ENCODE results near the gene ATOH8. TPM values are rescaled to one million over a fixed set of nuclear protein-coding genes. Genes with fewer than 3 reads are reported as not detected.
A peak's percentile ranks its signal among the peaks of the same experiment; 100 is the strongest.

Gene ATOH8
- total RNA-seq, 2 donors from 2014 or later: 35.1 to 116 TPM

DNA sequence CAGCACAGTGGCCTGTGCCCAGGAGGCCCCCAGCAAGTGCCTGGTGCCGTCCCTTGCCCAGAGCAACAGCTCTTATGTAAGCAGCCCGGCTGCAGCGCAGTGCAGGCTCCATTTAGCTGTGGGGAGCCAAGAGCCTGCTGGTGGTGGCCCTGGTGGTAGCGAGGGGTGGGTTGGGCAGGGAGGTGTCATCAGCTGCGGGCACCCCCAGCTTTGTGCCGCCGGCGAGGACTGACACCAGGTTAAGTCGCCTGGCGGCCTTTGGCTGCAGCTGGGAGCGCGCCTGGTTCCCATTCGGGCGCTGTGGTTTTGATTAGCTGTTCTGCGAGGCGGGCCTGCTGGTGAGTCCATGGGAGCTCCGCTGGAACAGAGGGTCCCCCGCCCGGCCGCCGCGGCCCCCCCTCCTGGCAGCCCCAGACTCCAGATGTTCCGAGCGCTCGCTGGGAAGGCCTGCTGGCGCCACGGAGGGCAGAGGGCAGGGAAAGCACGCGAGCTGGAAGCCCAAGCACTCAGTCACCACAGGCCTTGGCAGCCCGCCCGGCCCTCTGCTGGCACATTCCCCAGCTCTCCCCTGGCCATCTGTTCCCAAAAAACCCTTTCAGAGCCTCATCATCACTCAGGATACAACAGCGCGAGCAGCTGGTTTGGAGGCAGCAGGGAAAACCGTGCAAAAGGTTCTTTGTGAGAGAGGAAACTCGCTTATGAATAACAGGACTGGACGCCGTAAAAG is 18.4 kb downstream of the ATOH8 start:
- H3K27me3 ChIP-seq: no peaks in the 10 kb centered on the region
- peak overlapping the region; percentile 13 to 26 for H3K4me3 ChIP-seq
- H3K36me3 ChIP-seq: peaks cover 15% of the 10 kb centered on the region
- peaks cover 0 to 95% of the 10 kb centered on the region in 2 donors for H3K4me1 ChIP-seq
- DNase-seq (ENCODE audit: low spot score): peak; percentile 99
- H3K9me3 ChIP-seq: no peaks in the 10 kb centered on the region
- H3K27ac ChIP-seq: peak overlapping the region; percentile 91 to 96
- TF ChIP-seq, protein P1, sequence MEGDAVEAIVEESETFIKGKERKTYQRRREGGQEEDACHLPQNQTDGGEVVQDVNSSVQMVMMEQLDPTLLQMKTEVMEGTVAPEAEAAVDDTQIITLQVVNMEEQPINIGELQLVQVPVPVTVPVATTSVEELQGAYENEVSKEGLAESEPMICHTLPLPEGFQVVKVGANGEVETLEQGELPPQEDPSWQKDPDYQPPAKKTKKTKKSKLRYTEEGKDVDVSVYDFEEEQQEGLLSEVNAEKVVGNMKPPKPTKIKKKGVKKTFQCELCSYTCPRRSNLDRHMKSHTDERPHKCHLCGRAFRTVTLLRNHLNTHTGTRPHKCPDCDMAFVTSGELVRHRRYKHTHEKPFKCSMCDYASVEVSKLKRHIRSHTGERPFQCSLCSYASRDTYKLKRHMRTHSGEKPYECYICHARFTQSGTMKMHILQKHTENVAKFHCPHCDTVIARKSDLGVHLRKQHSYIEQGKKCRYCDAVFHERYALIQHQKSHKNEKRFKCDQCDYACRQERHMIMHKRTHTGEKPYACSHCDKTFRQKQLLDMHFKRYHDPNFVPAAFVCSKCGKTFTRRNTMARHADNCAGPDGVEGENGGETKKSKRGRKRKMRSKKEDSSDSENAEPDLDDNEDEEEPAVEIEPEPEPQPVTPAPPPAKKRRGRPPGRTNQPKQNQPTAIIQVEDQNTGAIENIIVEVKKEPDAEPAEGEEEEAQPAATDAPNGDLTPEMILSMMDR (IDR thresholded peaks at IDR 0.05): peak in 1 of 2 donors; percentile 17

DNA sequence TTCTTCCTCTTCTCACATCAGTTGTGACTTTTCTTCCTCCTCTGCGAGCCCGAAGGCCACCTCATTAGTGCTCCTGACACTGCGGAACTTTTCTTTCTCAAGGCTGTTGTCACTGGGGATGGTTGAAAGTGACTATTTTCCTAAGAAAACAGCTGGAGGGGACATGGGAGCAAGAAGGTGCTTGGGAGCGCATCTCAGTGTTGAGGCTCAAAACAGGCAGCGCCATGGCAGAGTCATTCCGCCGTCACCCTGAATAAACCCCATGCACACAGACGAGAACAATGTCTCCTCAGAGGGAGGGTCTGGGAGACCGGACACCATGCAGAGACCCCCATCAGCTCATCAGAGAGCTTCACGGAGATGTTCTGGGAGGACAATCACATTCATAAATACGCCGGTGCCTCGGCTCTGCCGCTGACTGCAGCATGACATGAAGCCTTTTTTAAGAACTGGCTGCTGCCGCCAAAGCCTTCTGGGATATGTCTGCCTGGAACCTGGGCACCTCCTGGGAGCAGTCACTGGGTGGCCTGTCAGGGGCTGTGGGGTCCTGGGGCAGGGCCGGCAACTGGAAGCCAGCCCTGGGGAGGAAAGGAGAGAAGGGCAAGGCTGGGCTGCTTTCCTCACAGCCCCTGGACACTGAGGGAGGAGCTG is 19.2 kb downstream of the ATOH8 start:
- H3K4me3 ChIP-seq: peak overlapping the region; percentile 13 to 23
- no peak for DNase-seq (ENCODE audit: low spot score)
- TF ChIP-seq, protein P1 (IDR thresholded peaks at IDR 0.05): no peak
- peaks cover 12% of the 10 kb centered on the region for H3K36me3 ChIP-seq
- no peaks in the 10 kb centered on the region for H3K27me3 ChIP-seq
- H3K27ac ChIP-seq: peak overlapping the region; percentile 91 to 96
- peaks cover 0 to 96% of the 10 kb centered on the region in 2 donors for H3K4me1 ChIP-seq
- H3K9me3 ChIP-seq: no peaks in the 10 kb centered on the region

DNA sequence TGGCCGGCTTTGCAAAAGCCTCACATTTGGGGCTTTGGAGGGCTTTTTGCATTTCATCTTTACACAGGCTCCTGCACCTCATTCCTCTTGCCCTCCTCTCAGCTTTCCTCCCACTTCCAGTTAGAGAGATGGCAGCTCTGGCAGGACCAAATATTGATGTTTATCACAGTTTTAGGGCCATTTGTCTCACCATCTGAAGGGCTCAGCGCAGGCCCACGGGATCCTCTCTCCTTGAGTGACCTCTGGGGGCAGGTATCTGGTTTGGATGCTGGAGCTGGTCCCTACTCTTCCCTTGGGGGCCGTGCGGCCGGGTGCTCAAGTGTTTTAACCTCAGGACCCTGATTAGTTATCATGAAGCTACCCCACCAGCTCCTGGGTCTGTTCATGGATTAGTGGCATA is 19.9 kb downstream of the ATOH8 start:
- TF ChIP-seq, protein P1 (IDR thresholded peaks at IDR 0.05): no peak
- H3K36me3 ChIP-seq: peaks cover 9% of the 10 kb centered on the region
- no peak for DNase-seq (ENCODE audit: low spot score)
- H3K4me1 ChIP-seq: peaks cover 0 to 95% of the 10 kb centered on the region in 2 donors
- H3K4me3 ChIP-seq: peak overlapping the region in 1 of 2 donors; percentile 23
- no peaks in the 10 kb centered on the region for H3K9me3 ChIP-seq
- H3K27ac ChIP-seq: peak overlapping the region; percentile 91 to 96
- H3K27me3 ChIP-seq: no peaks in the 10 kb centered on the region

DNA sequence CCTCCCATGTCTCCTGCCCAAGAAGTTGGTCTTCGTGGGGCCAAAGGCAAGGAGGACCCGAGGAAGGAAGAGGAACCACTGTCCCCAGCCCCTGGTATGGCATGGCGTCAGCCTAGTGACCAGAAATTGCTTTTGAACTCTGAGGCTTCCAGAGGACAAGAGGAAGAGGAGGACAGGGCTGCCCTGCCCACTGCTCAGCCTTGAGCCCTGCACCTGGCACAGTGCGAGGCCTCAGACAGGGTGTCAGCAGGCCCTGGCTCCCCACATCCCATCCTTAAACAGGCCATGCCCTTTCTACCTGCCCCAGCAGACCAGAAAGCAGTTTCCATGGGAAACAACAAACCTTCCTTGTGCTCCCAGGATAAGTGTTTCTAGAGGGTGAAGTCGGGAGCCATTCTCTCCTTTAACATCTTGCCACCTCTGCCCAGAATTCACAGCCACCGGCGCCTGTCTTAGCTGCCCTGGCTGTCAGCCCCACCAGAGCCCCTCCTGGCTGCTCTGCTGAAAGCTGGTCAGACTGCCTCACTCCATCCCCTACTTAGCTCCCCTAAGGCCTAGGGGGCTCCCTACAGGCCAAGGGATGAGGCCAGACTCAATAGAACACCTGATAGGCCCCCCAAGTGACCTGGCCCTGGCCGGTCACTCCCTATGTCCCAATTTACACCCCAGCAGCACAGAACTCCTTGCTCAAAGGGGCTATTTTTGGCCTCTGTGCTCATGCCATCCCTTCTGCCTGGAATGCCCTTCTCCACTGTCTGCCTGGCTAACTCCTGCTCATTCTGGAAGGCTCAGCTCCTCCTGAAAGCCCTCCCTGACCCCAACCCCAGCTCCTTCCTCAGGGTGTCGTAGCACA is 20.6 kb downstream of the ATOH8 start:
- Histone ChIP-seq H3K9me3 (no peaks in the 10 kb centered on the region), H3K4me1 (peaks cover 0 to 95% of the 10 kb centered on the region in 2 donors), H3K4me3 (no peak overlapping the region), H3K27ac (peak overlapping the region; percentile 91 to 96), H3K36me3 (peaks cover 12% of the 10 kb centered on the region), H3K27me3 (no peaks in the 10 kb centered on the region)
- TF ChIP-seq, protein P1 (IDR thresholded peaks at IDR 0.05): no peak
- no peak for DNase-seq (ENCODE audit: low spot score)

DNA sequence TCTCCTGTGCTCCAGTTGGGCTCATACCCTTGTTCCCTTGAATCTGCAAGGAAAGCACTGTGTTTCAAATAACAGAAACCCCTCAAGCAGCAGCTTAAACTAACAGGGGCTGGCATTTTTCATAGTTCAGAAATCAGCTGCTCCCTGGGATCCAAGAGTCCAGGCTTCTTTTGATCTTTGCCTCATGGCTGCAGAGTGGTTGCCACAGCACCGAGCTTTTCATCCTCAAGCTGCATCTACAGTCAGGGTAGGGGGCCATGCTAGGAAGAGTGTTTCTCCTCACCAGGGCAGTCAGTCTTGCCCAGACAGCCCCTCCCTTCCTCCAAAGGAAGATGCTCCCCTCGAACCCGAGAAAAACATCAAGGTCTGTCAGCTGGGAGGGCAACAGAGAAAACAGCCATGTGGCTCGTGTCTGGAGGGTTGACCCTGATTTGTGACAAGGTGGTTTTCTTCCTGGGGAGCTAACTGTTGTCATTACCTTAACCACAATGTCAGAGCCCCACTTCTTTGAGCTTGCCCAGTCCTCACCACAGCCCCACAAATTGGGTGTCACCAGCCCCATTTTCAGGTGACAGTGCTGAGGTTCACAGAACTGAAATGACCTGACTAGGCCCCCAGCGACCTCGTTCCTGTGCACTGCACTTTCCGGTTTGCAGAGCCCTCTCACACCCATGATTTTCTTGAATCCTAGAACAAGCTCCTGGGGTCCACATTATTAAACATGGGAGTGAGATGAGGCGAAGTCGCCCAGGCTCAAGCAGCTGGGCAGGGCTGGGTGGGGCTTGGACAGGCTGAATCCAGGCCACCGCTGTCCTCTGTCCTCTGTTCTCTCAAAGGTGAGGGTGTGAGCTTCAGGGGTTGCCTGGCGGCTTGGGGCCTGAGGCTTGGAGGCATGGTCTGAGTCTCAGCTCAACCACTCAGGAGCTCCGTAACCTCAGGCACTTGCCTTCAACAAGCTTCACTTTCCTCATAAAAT is 21.9 kb downstream of the ATOH8 start:
- H3K36me3 ChIP-seq: peaks cover 17% of the 10 kb centered on the region
- TF ChIP-seq, protein P1 (IDR thresholded peaks at IDR 0.05): no peak
- peaks cover 0 to 95% of the 10 kb centered on the region in 2 donors for H3K4me1 ChIP-seq
- H3K4me3 ChIP-seq: no peak overlapping the region
- no peaks in the 10 kb centered on the region for H3K27me3 ChIP-seq
- H3K27ac ChIP-seq: peak overlapping the region; percentile 91 to 96
- no peaks in the 10 kb centered on the region for H3K9me3 ChIP-seq
- no peak for DNase-seq (ENCODE audit: low spot score)
